Measurements from ENCODE around the gene CNFN. TPM values are rescaled to one million over a fixed set of nuclear protein-coding genes. Genes with fewer than 3 reads are reported as not detected.

Gene CNFN
- total RNA-seq, 1 experiment from 2014 or later = 4.5 TPM

DNA sequence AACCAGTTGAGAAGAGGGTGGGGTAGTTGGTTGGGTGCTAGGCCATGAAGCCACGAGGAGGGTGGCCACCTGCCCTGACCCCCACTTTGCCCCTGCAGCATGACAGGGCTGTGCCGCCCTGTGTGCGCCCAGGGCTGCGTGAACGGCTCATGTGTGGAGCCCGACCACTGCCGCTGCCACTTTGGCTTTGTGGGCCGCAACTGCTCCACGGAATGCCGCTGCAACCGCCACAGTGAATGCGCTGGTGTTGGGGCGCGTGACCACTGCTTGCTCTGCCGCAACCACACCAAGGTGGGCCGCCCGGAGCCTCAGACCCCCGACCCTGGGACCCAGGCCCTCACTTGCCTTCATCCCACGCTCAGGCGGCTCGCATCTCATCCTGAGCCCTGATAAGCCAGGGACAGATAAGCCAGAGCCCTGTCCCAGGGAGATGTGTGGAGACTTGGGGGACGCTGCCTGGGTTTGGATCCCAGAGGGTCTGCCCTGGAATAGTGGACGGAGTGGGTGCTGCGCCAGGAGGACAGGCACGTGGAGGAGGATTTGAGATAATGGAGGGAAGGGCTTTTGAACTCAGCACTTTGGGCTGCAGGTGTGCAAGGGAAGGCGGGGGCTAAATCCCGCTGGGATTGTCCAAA is 20.5 kb downstream of the CNFN start:
- no peaks in the 10 kb centered on the region for H3K36me3 ChIP-seq (ENCODE audit: low read depth, low read length)
- no peak for TF ChIP-seq EZH2phosphoT487 (IDR thresholded peaks at IDR 0.05; ENCODE audit: borderline replicate concordance, low read length)
- TF ChIP-seq EZH2 (IDR thresholded peaks at IDR 0.05; ENCODE audit: low read length, unreplicated experiment) = no peak
- TF ChIP-seq, protein P1, sequence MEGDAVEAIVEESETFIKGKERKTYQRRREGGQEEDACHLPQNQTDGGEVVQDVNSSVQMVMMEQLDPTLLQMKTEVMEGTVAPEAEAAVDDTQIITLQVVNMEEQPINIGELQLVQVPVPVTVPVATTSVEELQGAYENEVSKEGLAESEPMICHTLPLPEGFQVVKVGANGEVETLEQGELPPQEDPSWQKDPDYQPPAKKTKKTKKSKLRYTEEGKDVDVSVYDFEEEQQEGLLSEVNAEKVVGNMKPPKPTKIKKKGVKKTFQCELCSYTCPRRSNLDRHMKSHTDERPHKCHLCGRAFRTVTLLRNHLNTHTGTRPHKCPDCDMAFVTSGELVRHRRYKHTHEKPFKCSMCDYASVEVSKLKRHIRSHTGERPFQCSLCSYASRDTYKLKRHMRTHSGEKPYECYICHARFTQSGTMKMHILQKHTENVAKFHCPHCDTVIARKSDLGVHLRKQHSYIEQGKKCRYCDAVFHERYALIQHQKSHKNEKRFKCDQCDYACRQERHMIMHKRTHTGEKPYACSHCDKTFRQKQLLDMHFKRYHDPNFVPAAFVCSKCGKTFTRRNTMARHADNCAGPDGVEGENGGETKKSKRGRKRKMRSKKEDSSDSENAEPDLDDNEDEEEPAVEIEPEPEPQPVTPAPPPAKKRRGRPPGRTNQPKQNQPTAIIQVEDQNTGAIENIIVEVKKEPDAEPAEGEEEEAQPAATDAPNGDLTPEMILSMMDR (conservative IDR thresholded peaks at IDR 0.05; ENCODE audit: low read depth, low read length) = no peak
- H3K4me2 ChIP-seq (ENCODE audit: low read length) = no peak overlapping the region
- no peaks in the 10 kb centered on the region for H3K9me2 ChIP-seq (replicated peaks; ENCODE audit: low read length)
- BruUV-seq (replicated peaks) = no TSS peak
- ATAC-seq (no peak), DNase-seq (no peak)
- H3F3A ChIP-seq (ENCODE audit: low read length, unreplicated experiment) = no peaks in the 10 kb centered on the region
- no peak overlapping the region for H3K4me3 ChIP-seq (ENCODE audit: low read length)
- H2AFZ ChIP-seq (ENCODE audit: low read length) = no peak overlapping the region
- H3K9me3 ChIP-seq (ENCODE audit: low read length) = no peaks in the 10 kb centered on the region
- no peaks in the 10 kb centered on the region for H3K4me1 ChIP-seq (ENCODE audit: insufficient read depth, low read length)
- no peaks in the 10 kb centered on the region for H3K27me3 ChIP-seq (ENCODE audit: low read length)
- intact Hi-C loops (cut with micrococcal nuclease) = no loop called here
- no peaks in the 10 kb centered on the region for H3K79me2 ChIP-seq (ENCODE audit: low read length)
- ChIA-PET CTCF (no interaction called here), POLR2A (ENCODE audit: unreplicated experiment) (no interaction called here)
- no peak overlapping the region for H3K27ac ChIP-seq (ENCODE audit: low read length)
- no peak overlapping the region for H3K9ac ChIP-seq (ENCODE audit: low read length)
- no peaks in the 10 kb centered on the region for H4K20me1 ChIP-seq (ENCODE audit: low read length)

DNA sequence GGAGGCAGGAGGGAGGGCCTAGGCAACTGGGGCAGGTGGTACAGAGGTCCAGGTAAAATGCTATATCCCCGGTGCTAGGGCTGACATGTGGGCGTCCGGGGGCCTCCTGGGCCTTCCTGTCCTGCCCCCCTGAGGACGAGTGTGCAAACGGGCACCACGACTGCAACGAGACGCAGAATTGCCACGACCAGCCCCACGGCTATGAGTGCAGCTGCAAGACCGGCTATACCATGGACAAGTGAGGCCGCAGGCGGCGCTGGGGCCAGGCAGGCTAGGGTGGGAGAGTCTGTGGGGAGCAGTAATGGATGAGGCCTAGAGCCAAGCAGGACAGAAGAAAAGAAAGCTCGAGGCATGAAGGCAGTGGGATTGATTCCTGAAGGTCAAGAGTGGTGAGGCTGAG is 21.3 kb downstream of the CNFN start:
- Histone ChIP-seq H4K20me1 (ENCODE audit: low read length) (no peaks in the 10 kb centered on the region), H3F3A (ENCODE audit: low read length, unreplicated experiment) (no peaks in the 10 kb centered on the region), H3K4me3 (ENCODE audit: low read length) (no peak overlapping the region), H3K9me3 (ENCODE audit: low read length) (no peaks in the 10 kb centered on the region), H3K4me2 (ENCODE audit: low read length) (no peak overlapping the region), H3K9ac (ENCODE audit: low read length) (no peak overlapping the region), H3K4me1 (ENCODE audit: insufficient read depth, low read length) (no peaks in the 10 kb centered on the region), H3K27ac (ENCODE audit: low read length) (no peak overlapping the region), H3K36me3 (ENCODE audit: low read depth, low read length) (peaks cover 5% of the 10 kb centered on the region; the same call in 1 of the 2 replicates), H3K27me3 (ENCODE audit: low read length) (no peaks in the 10 kb centered on the region), H3K9me2 (replicated peaks; ENCODE audit: low read length) (no peaks in the 10 kb centered on the region), H2AFZ (ENCODE audit: low read length) (no peak overlapping the region), H3K79me2 (ENCODE audit: low read length) (no peaks in the 10 kb centered on the region)
- no TSS peak for BruUV-seq (replicated peaks)
- ATAC-seq (no peak), DNase-seq (no peak)
- TF ChIP-seq, protein P1 (conservative IDR thresholded peaks at IDR 0.05; ENCODE audit: low read depth, low read length) = no peak
- no peak for TF ChIP-seq EZH2phosphoT487 (IDR thresholded peaks at IDR 0.05; ENCODE audit: borderline replicate concordance, low read length)
- no peak for TF ChIP-seq EZH2 (IDR thresholded peaks at IDR 0.05; ENCODE audit: low read length, unreplicated experiment)
- POLR2A ChIA-PET (ENCODE audit: unreplicated experiment) = no interaction called here
- intact Hi-C loops (cut with micrococcal nuclease) = no loop called here
- CTCF ChIA-PET = no interaction called here

DNA sequence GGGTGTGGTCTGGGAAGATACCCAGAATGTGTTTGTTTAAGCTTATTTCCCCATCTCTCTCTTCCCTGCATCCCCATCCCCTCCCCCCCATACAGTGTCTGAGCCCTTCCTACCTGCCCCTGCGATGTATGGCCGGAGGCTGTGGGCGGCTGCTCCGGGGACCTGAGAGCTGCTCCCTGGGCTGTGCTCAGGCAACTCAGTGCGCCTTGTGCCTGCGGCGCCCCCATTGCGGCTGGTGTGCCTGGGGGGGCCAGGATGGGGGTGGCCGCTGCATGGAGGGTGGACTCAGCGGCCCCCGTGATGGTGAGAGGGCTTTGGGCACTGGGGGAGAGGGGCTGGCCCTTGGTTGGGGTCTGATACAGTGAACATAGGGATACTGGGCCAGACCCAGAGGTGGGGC is 21.7 kb downstream of the CNFN start:
- Histone ChIP-seq H3K4me2 (ENCODE audit: low read length) (no peak overlapping the region), H4K20me1 (ENCODE audit: low read length) (no peaks in the 10 kb centered on the region), H3K79me2 (ENCODE audit: low read length) (no peaks in the 10 kb centered on the region), H3K9ac (ENCODE audit: low read length) (no peak overlapping the region), H3K9me2 (replicated peaks; ENCODE audit: low read length) (no peaks in the 10 kb centered on the region), H2AFZ (ENCODE audit: low read length) (no peak overlapping the region), H3F3A (ENCODE audit: low read length, unreplicated experiment) (no peaks in the 10 kb centered on the region), H3K27ac (ENCODE audit: low read length) (no peak overlapping the region), H3K9me3 (ENCODE audit: low read length) (no peaks in the 10 kb centered on the region), H3K4me3 (ENCODE audit: low read length) (no peak overlapping the region), H3K27me3 (ENCODE audit: low read length) (no peaks in the 10 kb centered on the region), H3K36me3 (ENCODE audit: low read depth, low read length) (peaks cover 5% of the 10 kb centered on the region; the same call in 1 of the 2 replicates), H3K4me1 (ENCODE audit: insufficient read depth, low read length) (no peaks in the 10 kb centered on the region)
- BruUV-seq (replicated peaks) = no TSS peak
- TF ChIP-seq, protein P1 (conservative IDR thresholded peaks at IDR 0.05; ENCODE audit: low read depth, low read length) = no peak
- TF ChIP-seq EZH2 (IDR thresholded peaks at IDR 0.05; ENCODE audit: low read length, unreplicated experiment) (no peak), EZH2phosphoT487 (IDR thresholded peaks at IDR 0.05; ENCODE audit: borderline replicate concordance, low read length) (no peak)
- ATAC-seq (no peak), DNase-seq (no peak)
- POLR2A ChIA-PET (ENCODE audit: unreplicated experiment) = no interaction called here
- intact Hi-C loops (cut with micrococcal nuclease) = no loop called here
- CTCF ChIA-PET = no interaction called here

All from PC-3 (cell line).